Osteoblast (primary cell): ENCODE data around the gene SPTBN1. TPM values are rescaled to one million over a fixed set of nuclear protein-coding genes. Genes with fewer than 3 reads are reported as not detected.

Source experiments
- DNase-seq: peaks from one replicate; pipeline ENCODE4 v3.0.0; 2011; ENCODE audit warnings: low spot score, mixed read lengths; ENCODE audit not compliant: insufficient read length; ENCODE audit errors: missing footprints
- H2AFZ ChIP-seq: 2 replicates; pipeline ENCODE4 v1.6.0; 2011; ENCODE audit warnings: mild to moderate bottlenecking, low read length
- H3K27ac ChIP-seq: 2 replicates; pipeline ENCODE4 v1.5.1; 2011; ENCODE audit warnings: mild to moderate bottlenecking, low read depth, low read length, moderate library complexity
- H3K27me3 ChIP-seq: 2 replicates; pipeline ENCODE4 v1.6.0; 2012; ENCODE audit warnings: mild to moderate bottlenecking, control low read depth, inconsistent platforms, low read length, moderate library complexity; ENCODE audit not compliant: insufficient read depth
- H3K36me3 ChIP-seq: 2 replicates; pipeline ENCODE4 v1.5.1; 2011; ENCODE audit warnings: mild to moderate bottlenecking, low read length, control low read depth, moderate library complexity; ENCODE audit not compliant: insufficient read depth
- H3K4me1 ChIP-seq: 2 replicates; pipeline ENCODE4 v1.5.1; 2011; ENCODE audit warnings: mild to moderate bottlenecking, low read length, control low read depth, moderate library complexity; ENCODE audit not compliant: insufficient read depth
- H3K4me2 ChIP-seq: 2 replicates; pipeline ENCODE4 v1.6.0; 2011; ENCODE audit warnings: mild to moderate bottlenecking, low read length; ENCODE audit not compliant: insufficient read depth
- H3K4me3 ChIP-seq: fragments of 200-600 bp; sonication (generic); 3 replicates; pipeline ENCODE4 v1.5.1; 2012; ENCODE audit warnings: mild to moderate bottlenecking, low read length, inconsistent platforms; ENCODE audit not compliant: insufficient read depth
- H3K79me2 ChIP-seq: 2 replicates; pipeline ENCODE4 v1.6.0; 2012; ENCODE audit warnings: mild to moderate bottlenecking, low read length, control low read depth, inconsistent platforms; ENCODE audit not compliant: insufficient read depth
- H3K9me3 ChIP-seq: 2 replicates; pipeline ENCODE4 v1.5.1; 2011; ENCODE audit warnings: low read depth, low read length, control low read depth
- H4K20me1 ChIP-seq: 2 replicates; pipeline ENCODE4 v1.6.0; 2012; ENCODE audit warnings: mild to moderate bottlenecking, low read length, control low read depth; ENCODE audit not compliant: insufficient read depth
- CTCF ChIP-seq: IDR thresholded peaks from 2 replicates; pipeline ENCODE4 v1.5.1; 2011; ENCODE audit warnings: mild to moderate bottlenecking, low read depth, low read length, moderate library complexity; ENCODE audit errors: extremely low read depth
- total RNA-seq: library from RNA; depleted of rRNA; stranded (reverse); fragments of >200 nt; gene quantifications from 2 replicates; pipeline ENCODE4 v1.2.3, GENCODE V29; 2012

The SPTBN1 gene
- total RNA-seq, 1 donor, result 249 TPM

DNA sequence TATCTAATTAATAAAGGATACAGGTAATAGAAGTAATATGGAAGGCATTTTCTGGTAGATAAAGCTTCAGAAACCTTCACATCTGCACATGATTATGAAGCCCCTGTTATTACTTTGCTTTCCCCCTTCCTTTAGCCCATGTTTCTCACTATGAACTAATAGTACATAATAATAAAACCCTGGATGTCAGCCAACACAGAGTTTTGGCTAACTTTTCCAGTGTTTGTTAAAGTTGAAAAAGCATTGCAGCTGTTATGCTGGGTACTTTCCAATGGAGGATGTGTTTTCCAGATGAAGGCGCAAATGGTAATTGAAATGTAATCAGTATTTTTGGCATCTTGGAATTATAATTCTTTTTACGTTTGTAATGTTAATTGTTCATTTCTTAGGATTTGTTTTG, 43.5 kb downstream of the SPTBN1 start:
- DNase-seq, result no peak
- no peak overlapping the region for H2AFZ ChIP-seq
- no peak overlapping the region for H3K27ac ChIP-seq
- H3K36me3 ChIP-seq, result no peaks in the 10 kb centered on the region
- peaks cover 95% of the 10 kb centered on the region for H3K79me2 ChIP-seq
- H3K9me3 ChIP-seq, result no peaks in the 10 kb centered on the region
- H4K20me1 ChIP-seq, result peaks cover 65% of the 10 kb centered on the region
- peaks cover 6% of the 10 kb centered on the region for H3K4me1 ChIP-seq
- no peak overlapping the region for H3K4me3 ChIP-seq
- H3K27me3 ChIP-seq, result no peaks in the 10 kb centered on the region
- TF ChIP-seq CTCF, result no peak
- H3K4me2 ChIP-seq, result no peak overlapping the region

GRCh38 chr2:54500404-54501205, 44.5 kb downstream of the SPTBN1 start:
- Histone ChIP-seq H3K4me2 (no peak overlapping the region), H3K27me3 (no peaks in the 10 kb centered on the region), H3K27ac (no peak overlapping the region), H3K36me3 (no peaks in the 10 kb centered on the region), H3K79me2 (peaks cover 96% of the 10 kb centered on the region), H3K4me1 (peaks cover 6% of the 10 kb centered on the region), H3K4me3 (no peak overlapping the region), H2AFZ (no peak overlapping the region), H3K9me3 (no peaks in the 10 kb centered on the region), H4K20me1 (peaks cover 66% of the 10 kb centered on the region)
- DNase-seq, result no peak
- TF ChIP-seq CTCF, result no peak

GRCh38 chr2:54502731-54503130, 46.6 kb downstream of the SPTBN1 start:
- Histone ChIP-seq H4K20me1 (peaks cover 60% of the 10 kb centered on the region), H3K4me3 (no peak overlapping the region), H3K27ac (no peak overlapping the region), H3K9me3 (no peaks in the 10 kb centered on the region), H3K4me1 (peaks cover 6% of the 10 kb centered on the region), H3K79me2 (peaks cover 96% of the 10 kb centered on the region), H3K36me3 (no peaks in the 10 kb centered on the region), H3K27me3 (no peaks in the 10 kb centered on the region), H2AFZ (no peak overlapping the region), H3K4me2 (no peak overlapping the region)
- no peak for TF ChIP-seq CTCF
- DNase-seq, result no peak

GRCh38 chr2:54503192-54503591, 47.1 kb downstream of the SPTBN1 start:
- Histone ChIP-seq H3K79me2 (peaks cover 96% of the 10 kb centered on the region), H3K9me3 (no peaks in the 10 kb centered on the region), H3K4me3 (no peak overlapping the region), H3K36me3 (no peaks in the 10 kb centered on the region), H3K27me3 (no peaks in the 10 kb centered on the region), H4K20me1 (peaks cover 59% of the 10 kb centered on the region), H3K4me1 (peaks cover 6% of the 10 kb centered on the region), H3K4me2 (no peak overlapping the region), H3K27ac (no peak overlapping the region), H2AFZ (no peak overlapping the region)
- no peak for DNase-seq
- peak; percentile 71 for TF ChIP-seq CTCF
